Activated CD4-positive, alpha-beta memory T cell treated with anti-CD3 and anti-CD28 coated beads for 36 hours (primary cell): ENCODE data around the gene MUC20. TPM values are rescaled to one million over a fixed set of nuclear protein-coding genes. Genes with fewer than 3 reads are reported as not detected.
"Not testable (repeated sequence)": the region's sequence is repeated elsewhere in the genome, so short reads cannot be mapped to it uniquely, and the experiment has no call there.

Experiments
- CTCF ChIA-PET: fragments of 350-600 bp; sonication (Branson Sonifier 250); formaldehyde crosslinking; loops from one replicate; lab custom pipeline; 2021; ENCODE audit warnings: antibody characterized with exemption, inconsistent platforms; lab: Charles Lee
- POLR2A ChIA-PET: fragments of 350-600 bp; sonication (Branson Sonifier 250); formaldehyde crosslinking; loops from one replicate; lab custom pipeline; 2021; ENCODE audit warnings: antibody characterized with exemption; lab: Charles Lee
- DNase-seq: peaks from one replicate; pipeline ENCODE4 v3.0.0-alpha.2; 2020
- H3K27ac Mint-ChIP-seq: one replicate; pipeline ENCODE4 v1.8.0; 2021; ENCODE audit warnings: mixed read lengths
- H3K27me3 Mint-ChIP-seq: one replicate; pipeline ENCODE4 v1.8.0; 2021; ENCODE audit warnings: mixed read lengths
- H3K36me3 Mint-ChIP-seq: one replicate; pipeline ENCODE4 v1.8.0; 2021; ENCODE audit warnings: mixed read lengths
- H3K4me1 Mint-ChIP-seq: one replicate; pipeline ENCODE4 v1.8.0; 2021; ENCODE audit warnings: low read depth, mixed read lengths
- H3K4me3 Mint-ChIP-seq: one replicate; pipeline ENCODE4 v1.8.0; 2021; ENCODE audit warnings: mild to moderate bottlenecking, mixed read lengths
- H3K9me3 Mint-ChIP-seq: one replicate; pipeline ENCODE4 v1.8.0; 2021; ENCODE audit warnings: mixed read lengths
- intact Hi-C: fragments of 100-400 bp; cut with micrococcal nuclease; formaldehyde crosslinking; loops from one replicate; pipeline ENCODE4 v1.15.1; 2023
- total RNA-seq, 2 experiments: library from RNA; stranded (reverse); gene quantifications; one replicate each; pipeline ENCODE4 v1.2.3, GENCODE V29; 2021

Gene MUC20
- total RNA-seq, 2 experiments from 2014 or later: 0.73 to 0.78 TPM

DNA sequence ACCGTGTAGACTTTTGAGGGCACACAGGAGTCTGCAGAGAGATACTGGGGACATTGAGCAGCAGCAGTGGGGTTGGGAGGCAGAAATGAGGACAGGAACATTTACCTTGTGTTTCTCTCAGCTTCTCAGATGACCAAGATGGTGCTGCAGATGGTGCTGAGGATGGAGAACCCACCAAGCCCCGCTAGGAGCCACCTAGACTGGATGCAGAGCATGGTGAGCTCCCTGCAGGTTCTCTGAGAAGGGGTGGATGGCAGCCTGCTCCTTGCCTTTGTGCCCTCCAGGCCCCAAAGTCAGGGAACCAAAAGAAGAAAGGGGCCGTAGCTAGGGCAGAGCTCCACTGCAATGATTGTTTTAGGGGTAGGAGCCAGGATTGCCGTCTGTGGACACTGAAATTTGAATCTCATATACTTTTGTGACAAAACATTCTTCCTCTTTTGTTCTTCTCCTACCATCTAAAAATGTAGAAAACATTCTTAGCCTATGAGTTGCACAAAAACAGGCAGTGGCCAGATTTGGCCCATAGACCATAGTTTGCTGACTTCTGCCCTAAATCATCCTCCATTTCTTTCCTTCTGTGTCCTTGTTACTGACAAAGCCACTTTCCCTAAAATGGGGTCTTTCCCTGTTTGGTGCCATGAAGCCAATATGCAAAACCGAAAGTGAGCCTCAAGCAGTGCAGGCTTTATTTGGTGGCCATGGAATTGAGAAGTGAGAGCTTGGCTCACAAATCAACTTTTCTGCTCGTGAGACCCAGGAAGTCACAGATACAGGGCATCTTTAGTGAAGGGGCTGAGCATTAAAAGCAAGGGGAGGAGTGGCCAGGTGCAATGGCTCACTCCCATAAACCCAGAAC lies 11.9 kb upstream of the MUC20 start:
- H3K27ac Mint-ChIP-seq: no peak overlapping the region
- POLR2A ChIA-PET: no interaction called here
- no peaks in the 10 kb centered on the region for H3K9me3 Mint-ChIP-seq
- CTCF ChIA-PET: interaction anchor here (0.7 kb wide), 1 partner anchor 8 kb away, joined by 3 read pairs; no protein-coding TSS in a partner anchor
- H3K36me3 Mint-ChIP-seq: no peaks in the 10 kb centered on the region
- no peaks in the 10 kb centered on the region for H3K4me1 Mint-ChIP-seq
- H3K27me3 Mint-ChIP-seq: no peaks in the 10 kb centered on the region
- intact Hi-C loops: no loop called here
- no peak for DNase-seq
- H3K4me3 Mint-ChIP-seq: no peak overlapping the region

DNA sequence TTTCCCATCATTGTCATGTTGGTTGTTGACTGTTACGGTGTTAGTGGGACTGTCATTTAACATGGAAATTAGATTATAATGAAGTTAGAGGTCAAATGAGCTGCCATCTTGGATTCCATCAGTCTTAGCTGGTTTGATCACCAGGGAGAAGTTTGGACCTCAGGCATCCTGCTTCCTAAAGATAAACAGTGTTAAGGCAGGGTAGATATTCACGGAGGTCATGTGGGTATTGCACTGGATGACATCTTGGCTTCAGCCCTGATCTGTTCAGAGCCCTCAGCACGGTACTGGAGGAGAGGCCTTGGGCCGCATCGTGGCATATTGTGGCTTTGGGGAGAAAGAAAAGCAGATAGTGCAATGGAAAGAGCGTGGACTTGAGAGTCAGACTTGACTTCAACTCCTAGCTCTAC lies 11.1 kb upstream of the MUC20 start:
- Mint-ChIP-seq H3K4me3 (no peak overlapping the region), H3K27ac (no peak overlapping the region), H3K4me1 (no peaks in the 10 kb centered on the region), H3K27me3 (no peaks in the 10 kb centered on the region), H3K36me3 (peaks cover 3% of the 10 kb centered on the region), H3K9me3 (no peaks in the 10 kb centered on the region)
- no peak for DNase-seq
- ChIA-PET POLR2A (no interaction called here), CTCF (no interaction called here)
- intact Hi-C loops: no loop called here

DNA sequence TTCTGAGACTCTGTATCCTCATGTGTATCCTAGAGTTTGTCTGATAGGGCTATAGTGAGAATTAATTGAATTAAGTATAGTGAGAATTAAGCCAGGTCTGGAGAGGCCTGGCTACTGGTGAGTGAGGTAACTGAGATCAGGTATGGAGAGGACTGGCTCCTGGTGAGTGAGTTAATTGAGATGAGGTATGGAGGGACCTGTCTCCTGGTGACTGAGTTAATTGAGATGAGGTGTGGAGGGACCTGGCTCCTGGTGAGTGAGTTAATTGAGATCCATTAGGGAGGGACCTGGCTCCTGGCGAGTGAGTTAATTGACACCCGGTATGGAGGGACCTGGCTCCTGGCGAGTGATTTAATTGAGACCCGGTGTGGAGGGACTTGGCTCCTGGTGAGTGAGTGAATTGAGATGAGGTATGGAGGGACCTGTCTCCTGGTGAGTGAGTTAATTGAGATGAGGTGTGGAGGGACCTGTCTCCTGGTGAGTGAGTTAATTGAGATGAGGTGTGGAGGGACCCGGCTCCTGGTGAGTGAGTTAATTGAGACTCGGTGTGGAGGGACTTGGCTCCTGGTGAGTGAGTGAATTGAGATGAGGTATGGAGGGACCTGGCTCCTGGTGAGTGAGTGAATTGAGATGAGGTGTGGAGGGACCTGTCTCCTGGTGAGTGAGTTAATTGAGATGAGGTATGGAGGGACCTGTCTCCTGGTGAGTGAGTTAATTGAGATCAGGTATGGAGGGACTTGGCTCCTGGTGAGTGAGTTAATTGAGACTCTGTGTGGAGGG lies 10.5 kb upstream of the MUC20 start:
- intact Hi-C loops, H3K27ac Mint-ChIP-seq, DNase-seq, H3K4me1 Mint-ChIP-seq, H3K36me3 Mint-ChIP-seq, CTCF ChIA-PET, H3K9me3 Mint-ChIP-seq, POLR2A ChIA-PET, H3K4me3 Mint-ChIP-seq, H3K27me3 Mint-ChIP-seq: not testable (repeated sequence)

DNA sequence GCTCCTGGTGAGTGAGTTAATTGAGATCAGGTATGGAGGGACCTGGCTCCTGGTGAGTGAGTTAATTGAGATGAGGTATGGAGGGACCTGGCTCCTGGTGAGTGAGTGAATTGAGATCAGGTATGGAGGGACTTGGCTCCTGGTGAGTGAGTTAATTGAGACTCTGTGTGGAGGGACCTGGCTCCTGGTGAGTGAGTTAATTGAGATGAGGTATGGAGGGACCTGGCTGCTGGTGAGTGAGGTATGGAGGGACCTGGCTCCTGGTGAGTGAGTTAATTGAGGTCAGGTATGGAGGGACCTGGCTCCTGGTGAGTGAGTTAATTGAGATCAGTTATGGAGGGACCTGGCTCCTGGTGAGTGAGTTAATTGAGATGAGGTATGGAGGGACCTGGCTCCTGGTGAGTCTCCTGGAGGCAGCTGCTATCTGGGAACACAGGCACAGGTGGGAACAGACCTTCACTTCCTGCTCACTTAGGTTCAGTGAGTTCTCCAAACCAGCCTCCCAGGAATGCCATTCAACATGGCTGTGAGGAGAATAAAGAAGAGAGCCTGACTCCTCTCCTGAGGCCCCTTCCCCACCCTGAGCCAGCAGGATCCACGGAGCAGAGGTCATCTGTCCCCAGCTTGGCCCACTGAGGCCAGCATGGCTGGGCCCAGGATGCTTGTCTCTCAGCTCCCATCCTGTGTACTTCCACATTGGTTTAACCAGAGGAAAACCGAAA lies 9.5 kb upstream of the MUC20 start:
- H3K27me3 Mint-ChIP-seq, H3K9me3 Mint-ChIP-seq, H3K4me1 Mint-ChIP-seq, POLR2A ChIA-PET, H3K27ac Mint-ChIP-seq, DNase-seq, CTCF ChIA-PET, H3K4me3 Mint-ChIP-seq, intact Hi-C loops: not testable (repeated sequence)
- H3K36me3 Mint-ChIP-seq: peaks cover 13% of the 10 kb centered on the region

DNA sequence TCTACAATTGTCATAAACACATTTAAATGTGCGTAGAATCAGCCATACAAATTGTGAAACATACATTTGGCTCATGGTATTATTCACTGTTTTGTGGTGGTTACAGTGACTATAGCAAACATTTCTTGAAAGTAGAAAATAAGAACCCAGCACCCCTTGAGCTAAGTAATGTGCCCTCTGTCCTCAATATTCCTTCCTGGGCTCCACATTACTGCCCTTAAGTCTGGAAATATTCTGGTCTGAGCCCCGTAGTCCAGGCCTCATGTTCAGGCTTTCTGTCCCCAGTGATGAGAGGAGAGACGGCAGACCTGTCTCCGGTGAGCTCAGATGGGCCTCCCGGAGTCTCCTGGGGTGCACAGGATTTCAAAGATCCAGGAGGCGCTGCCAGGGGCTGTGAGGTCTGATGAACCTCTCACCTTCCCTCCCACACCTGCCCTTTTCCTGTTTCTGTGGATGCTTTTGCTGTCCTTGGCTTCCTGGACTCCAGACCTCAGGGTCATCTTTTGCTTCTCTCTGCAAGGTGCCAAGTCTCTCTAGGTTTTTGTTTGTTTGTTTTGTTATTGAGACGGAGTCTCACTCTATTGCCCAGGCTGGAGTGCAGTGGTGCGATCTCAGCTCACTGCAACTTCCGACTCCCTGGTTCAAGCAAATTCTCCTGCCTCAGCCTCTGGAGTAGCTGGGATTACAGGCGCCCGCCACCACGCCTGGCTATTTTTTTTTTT lies 8.8 kb upstream of the MUC20 start:
- POLR2A ChIA-PET: no interaction called here
- no peaks in the 10 kb centered on the region for H3K9me3 Mint-ChIP-seq

DNA sequence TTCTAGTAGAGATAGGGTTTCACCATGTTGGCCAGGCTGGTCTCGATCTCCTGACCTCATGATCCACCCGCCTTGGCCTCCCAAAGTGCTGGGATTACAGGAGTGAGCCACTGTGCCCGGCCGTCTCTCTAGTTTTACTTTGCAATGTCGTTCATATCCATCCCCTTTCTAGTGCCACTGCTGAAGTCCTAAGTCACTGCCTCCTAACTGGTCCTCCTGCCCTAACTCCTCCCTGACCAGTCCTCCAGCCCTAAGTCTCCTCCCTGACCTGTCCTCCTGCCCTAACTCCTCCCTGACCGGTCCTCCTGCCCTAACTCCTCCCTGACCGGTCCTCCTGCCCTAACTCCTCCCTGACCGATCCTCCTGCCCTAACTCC lies 8.3 kb upstream of the MUC20 start:
- intact Hi-C loops, POLR2A ChIA-PET, H3K27ac Mint-ChIP-seq, H3K4me1 Mint-ChIP-seq, H3K4me3 Mint-ChIP-seq, H3K9me3 Mint-ChIP-seq, CTCF ChIA-PET, DNase-seq, H3K27me3 Mint-ChIP-seq: not testable (repeated sequence)
- peaks cover 13% of the 10 kb centered on the region for H3K36me3 Mint-ChIP-seq

More for the DNA sequence above, 8.8 kb upstream of the MUC20 start:
- H3K4me3 Mint-ChIP-seq: no peak overlapping the region
- peaks cover 6% of the 10 kb centered on the region for H3K4me1 Mint-ChIP-seq
- no peak overlapping the region for H3K27ac Mint-ChIP-seq
- intact Hi-C loops: no loop called here
- H3K27me3 Mint-ChIP-seq: no peaks in the 10 kb centered on the region
- CTCF ChIA-PET: no interaction called here
- peaks cover 13% of the 10 kb centered on the region for H3K36me3 Mint-ChIP-seq
- no peak for DNase-seq

DNA sequence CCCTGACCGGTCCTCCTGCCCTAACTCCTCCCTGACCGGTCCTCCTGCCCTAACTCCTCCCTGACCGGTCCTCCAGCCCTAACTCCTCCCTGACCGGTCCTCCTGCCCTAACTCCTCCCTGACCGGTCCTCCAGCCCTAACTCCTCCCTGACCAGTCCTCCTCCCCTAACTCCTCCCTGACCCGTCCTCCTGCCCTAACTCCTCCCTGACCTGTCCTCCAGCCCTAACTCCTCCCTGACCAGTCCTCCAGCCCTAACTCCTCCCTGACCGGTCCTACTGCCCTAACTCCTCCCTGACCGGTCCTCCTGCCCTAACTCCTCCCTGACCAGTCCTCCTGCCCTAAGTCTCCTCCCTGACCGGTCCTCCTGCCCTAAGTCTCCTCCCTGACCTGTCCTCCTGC lies 7.6 kb upstream of the MUC20 start:
- CTCF ChIA-PET, DNase-seq, intact Hi-C loops, H3K4me1 Mint-ChIP-seq, H3K27ac Mint-ChIP-seq, H3K27me3 Mint-ChIP-seq, POLR2A ChIA-PET, H3K9me3 Mint-ChIP-seq, H3K4me3 Mint-ChIP-seq: not testable (repeated sequence)
- peaks cover 13% of the 10 kb centered on the region for H3K36me3 Mint-ChIP-seq

DNA sequence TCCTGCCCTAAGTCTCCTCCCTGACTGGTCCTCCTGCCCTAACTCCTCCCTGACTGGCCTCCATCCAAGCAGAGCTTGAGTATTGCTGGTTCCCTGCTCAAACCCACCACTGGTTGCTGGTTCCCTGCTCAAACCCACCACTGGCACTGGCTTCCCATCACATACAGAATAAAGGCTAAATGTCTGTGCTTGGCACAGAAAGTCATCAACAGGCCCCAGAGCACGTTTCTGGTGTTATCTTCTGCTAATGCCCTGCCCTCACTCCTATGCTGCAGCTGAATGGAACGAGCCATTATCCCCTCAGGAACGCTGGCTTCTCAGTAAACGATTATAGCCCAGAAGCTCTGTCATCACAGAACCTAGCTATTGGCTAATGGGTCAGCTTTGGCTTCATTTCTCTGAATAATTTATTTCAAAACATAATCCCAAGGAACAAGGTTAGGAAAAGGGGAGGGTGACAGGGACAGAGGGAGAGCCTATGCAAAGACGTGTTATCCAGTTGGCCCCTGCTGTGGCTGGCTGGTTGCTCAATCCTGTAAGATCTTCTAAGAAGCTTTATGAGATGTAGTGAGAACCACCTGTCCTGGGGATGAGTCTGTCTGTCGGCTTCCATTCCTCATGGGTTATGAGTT lies 6.3 kb upstream of the MUC20 start:
- H3K27ac Mint-ChIP-seq: no peak overlapping the region
- ChIA-PET POLR2A (no interaction called here), CTCF (no interaction called here)
- intact Hi-C loops: no loop called here
- H3K36me3 Mint-ChIP-seq: peaks cover 13% of the 10 kb centered on the region
- H3K9me3 Mint-ChIP-seq: no peaks in the 10 kb centered on the region
- peaks cover 6% of the 10 kb centered on the region for H3K4me1 Mint-ChIP-seq
- H3K4me3 Mint-ChIP-seq: no peak overlapping the region
- no peaks in the 10 kb centered on the region for H3K27me3 Mint-ChIP-seq
- no peak for DNase-seq

DNA sequence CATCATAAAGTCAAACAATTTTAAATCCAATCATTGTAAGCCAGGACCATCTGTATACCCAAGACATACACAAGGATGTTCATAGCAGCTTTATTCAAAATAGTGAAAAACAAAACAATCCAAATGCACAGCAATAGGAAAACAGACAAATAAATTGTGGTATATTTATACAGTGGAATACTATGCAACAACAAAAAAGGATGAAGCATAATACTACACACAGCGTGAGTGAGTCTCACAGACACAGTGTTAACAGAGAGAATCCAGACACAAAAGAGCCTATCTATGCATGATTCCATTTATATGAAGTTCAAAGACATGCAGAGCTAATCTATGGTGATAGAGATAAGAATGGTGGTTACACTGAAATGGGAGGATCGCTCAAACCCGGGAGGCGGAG lies 5.6 kb upstream of the MUC20 start:
- H3K4me3 Mint-ChIP-seq: no peak overlapping the region
- H3K4me1 Mint-ChIP-seq: peaks cover 6% of the 10 kb centered on the region
- H3K9me3 Mint-ChIP-seq: no peaks in the 10 kb centered on the region
- no peaks in the 10 kb centered on the region for H3K27me3 Mint-ChIP-seq
- CTCF ChIA-PET: no interaction called here
- H3K27ac Mint-ChIP-seq: no peak overlapping the region
- POLR2A ChIA-PET: interaction anchor here (1.2 kb wide), 1 partner anchor 22 kb away, joined by 4 read pairs; no protein-coding TSS in a partner anchor
- H3K36me3 Mint-ChIP-seq: peaks cover 13% of the 10 kb centered on the region
- intact Hi-C loops: no loop called here
- no peak for DNase-seq

DNA sequence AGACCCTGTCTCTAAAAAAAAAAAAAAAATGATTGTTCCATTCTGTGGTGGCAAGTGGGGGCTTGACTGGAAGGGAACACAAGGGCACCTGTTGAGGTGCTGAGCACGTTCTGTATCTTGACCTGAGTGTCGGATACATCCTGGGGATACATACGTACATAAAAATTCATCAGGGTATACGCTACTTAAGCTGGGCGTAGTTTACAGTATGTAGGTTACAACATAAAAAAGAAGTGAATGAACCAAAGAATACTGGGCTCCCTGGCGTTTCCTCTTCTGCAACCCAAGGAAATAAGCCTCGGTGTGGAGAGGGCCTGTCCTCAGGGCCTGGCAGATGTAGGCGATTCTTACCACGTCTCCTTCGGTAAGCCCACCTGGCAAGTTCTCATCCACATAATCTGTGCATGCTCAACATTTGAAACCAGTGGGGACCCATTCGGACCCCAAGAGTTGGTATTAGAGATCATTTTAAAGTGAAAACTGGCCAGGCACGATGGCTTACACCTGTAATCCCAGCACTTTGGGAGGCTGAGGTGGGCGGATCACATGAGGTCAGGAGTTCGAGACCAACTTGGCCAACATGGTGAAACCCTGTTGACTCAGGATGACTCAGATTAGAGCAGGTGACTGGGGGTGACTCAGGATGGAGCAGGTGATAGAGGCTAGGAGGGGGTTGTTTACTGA lies 5.1 kb upstream of the MUC20 start:
- Mint-ChIP-seq H3K4me3 (no peak overlapping the region), H3K4me1 (peaks cover 6% of the 10 kb centered on the region), H3K36me3 (peaks cover 13% of the 10 kb centered on the region), H3K27ac (no peak overlapping the region), H3K27me3 (no peaks in the 10 kb centered on the region), H3K9me3 (no peaks in the 10 kb centered on the region)
- CTCF ChIA-PET: no interaction called here
- POLR2A ChIA-PET: interaction anchor here (1.2 kb wide), 1 partner anchor 23 kb away, joined by 4 read pairs; no protein-coding TSS in a partner anchor
- intact Hi-C loops: no loop called here
- peak; percentile 59 for DNase-seq

DNA sequence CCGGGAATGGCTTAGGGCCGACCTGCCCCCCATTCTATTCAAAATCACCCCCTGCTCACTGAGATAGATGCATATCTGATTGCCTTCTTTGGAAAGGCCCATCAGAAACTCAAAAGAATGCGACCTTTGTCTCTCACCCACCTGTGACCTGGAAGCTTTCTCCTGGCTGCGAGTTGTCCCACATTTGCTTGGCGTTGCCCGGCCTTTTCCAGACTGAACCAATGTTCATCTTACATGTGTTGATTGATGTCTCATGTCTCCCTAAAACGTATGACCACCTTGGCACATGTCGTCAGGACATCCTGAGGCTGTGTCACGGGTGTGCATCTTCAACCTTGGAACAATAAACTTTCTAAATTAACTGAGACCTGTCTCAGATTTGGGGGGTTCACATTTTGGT lies 3.4 kb upstream of the MUC20 start:
- no peak overlapping the region for H3K27ac Mint-ChIP-seq
- intact Hi-C loops: no loop called here
- no peaks in the 10 kb centered on the region for H3K9me3 Mint-ChIP-seq
- ChIA-PET CTCF (no interaction called here), POLR2A (no interaction called here)
- H3K36me3 Mint-ChIP-seq: peaks cover 13% of the 10 kb centered on the region
- H3K27me3 Mint-ChIP-seq: no peaks in the 10 kb centered on the region
- H3K4me3 Mint-ChIP-seq: no peak overlapping the region
- no peak for DNase-seq
- H3K4me1 Mint-ChIP-seq: peaks cover 6% of the 10 kb centered on the region
